Activated CD4-positive, alpha-beta T cell treated with anti-CD3 and anti-CD28 coated beads, Interleukin-2, amount 50 U/mL, for 16 hours (primary cell): ENCODE results near the gene OLR1.
"Not testable (repeated sequence)": the region's sequence is repeated elsewhere in the genome, so short reads cannot be mapped to it uniquely, and the experiment has no call there.

Experiments
- DNase-seq: peaks from one replicate; pipeline ENCODE4 v3.0.0-alpha.2; 2020

OLR1 gene

DNA sequence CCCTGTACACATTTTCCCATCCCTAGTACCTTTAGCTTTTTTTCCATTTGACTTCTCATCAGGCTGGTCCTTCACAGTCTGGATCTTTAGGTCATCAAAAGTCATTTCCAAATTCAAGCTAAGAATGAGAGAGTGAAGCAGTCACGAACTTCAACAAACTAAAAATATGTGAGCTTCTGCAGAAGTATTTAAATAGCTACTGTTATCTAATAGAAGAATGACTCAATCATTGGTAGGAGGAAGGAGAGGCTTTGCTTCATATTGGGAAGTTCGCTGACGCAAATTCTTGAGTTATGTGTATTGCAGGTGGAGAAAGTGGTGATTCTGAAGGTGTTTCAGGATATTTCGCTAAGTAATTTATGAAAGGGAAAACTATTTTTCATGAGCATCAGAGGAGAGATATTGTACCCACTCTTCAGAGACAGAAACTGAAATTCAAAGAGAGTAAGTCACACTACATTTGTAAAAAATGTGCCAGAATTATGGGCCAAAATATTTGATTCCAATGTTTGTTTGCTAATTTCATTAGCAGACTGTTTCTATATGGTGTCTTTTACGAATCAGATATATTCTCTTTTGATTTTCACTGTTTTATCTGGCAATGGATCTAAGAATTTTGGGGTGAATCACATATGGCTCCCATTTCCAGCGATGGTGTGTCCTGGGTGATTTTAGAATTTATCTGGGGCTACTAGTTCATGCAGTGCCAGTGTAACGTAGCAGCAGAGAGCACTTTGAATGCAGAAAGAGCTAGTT is at the start of gene OLR1:
Gene OLR1 (minus strand): TSS at position 160 of the 756 bp plus-strand sequence. CDS start 55 bp downstream, at position 105.
- no peak for DNase-seq

DNA sequence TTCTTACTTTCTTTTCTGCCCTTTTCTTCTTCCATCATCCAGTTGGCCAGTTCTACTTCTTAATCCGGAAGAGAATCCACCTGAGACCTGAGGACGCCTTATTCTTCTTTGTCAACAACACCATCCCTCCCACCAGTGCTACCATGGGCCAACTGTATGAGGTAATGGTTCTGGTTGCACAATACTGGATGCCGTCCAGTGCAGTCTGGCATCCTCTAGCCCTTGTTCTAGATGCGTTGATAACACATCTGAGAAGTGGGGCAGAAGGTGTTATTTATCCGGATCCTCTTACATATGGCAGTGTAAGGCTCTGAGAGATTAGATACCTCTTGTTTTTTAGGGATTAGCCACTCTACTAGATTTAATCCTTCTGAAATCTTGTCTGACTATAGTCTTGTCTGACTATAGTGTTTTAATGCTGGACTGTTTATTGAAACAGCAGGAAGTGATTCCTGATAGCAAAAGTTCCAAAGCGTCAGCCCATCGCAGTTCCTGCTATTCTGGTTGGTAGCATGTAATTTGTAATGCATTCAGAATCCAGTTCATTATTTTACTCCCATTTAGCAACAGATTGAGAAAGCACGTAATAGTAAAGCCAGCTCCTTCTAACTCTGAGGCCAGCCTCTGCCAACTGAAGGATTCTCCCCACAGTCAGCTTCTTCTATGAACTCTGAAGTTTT is 48.6 kb upstream of the OLR1 start:
- DNase-seq, result no peak

DNA sequence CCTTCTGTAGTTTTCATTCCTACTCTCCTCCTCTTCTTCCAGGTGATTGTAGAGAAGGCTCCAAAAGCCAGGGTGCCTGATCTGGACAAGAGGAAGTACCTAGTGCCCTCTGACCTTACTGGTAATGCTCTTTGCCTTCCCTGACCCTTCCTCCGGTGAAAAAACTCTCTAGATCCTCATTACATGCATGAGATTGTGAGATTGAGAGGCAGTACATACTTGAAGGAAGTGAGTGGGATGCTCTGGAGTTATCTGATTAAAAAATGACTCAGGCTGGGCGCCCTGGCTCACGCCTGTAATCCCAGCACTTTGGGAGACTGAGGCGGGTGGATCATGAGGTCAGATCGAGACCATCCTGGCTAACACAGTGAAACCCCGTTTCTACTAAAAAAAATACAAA is 46.1 kb upstream of the OLR1 start:
- DNase-seq, result no peak

GRCh38 chr12:10215946-10216345 is 44.0 kb upstream of the OLR1 start:
- peak; percentile 3 for DNase-seq

DNA sequence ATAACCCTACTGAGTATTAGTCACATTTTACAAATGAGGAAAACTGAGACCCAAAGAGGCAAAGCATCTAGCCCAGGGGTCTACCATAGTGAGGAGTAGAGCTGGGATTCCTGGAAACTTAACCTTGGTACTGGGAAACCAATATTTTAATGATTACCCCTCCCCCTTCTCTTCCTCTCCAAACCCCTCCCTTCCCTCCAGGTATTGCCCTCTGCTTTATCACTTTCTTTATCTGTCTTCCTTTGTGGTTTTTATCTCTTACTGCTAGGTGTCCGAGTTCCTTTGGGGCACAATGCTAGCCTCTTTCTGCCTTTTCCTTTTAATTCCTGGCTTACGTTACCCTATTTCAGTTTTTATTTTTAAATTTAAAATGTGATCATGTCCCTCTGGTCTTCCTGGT is 43.5 kb upstream of the OLR1 start:
- DNase-seq, result no peak

- no peak for DNase-seq
Measured at GRCh38 chr12:10214895-10215267, 42.9 kb upstream of the OLR1 start.

DNA sequence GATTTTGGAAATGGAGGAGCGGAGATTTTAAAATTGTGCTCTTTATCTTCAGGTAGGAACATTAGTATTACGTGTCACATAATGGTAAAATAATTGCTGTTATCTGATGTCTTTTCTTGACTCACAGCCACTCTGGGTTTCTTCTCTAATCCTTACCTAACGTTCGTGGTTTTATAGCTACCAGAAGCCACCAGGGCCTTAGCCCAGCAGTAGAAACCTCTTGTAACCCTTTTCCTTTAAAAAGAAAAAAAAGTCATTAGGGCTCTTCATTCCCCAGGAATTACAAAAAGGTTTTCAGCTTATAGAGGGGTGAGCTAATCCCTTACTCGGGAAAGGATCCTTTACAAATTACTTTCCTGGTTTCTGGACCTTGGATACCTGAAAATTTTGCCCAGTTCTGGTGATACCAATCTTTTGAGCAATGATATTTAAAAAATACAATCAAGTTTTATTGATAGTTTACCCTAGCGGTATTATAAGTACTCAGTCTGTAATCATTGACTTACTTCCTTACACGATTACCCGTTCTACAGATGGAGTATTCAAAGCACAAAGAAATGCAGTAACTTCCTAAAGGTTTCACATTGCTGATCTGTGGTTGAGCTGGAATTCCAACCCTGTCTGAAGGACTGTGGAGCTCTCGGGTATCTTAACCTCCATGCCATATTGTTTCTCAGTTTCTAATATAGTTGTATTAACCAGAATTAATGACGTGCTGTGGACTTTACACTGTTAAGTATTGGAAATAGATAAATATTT is 42.4 kb upstream of the OLR1 start:
- DNase-seq, result no peak

DNA sequence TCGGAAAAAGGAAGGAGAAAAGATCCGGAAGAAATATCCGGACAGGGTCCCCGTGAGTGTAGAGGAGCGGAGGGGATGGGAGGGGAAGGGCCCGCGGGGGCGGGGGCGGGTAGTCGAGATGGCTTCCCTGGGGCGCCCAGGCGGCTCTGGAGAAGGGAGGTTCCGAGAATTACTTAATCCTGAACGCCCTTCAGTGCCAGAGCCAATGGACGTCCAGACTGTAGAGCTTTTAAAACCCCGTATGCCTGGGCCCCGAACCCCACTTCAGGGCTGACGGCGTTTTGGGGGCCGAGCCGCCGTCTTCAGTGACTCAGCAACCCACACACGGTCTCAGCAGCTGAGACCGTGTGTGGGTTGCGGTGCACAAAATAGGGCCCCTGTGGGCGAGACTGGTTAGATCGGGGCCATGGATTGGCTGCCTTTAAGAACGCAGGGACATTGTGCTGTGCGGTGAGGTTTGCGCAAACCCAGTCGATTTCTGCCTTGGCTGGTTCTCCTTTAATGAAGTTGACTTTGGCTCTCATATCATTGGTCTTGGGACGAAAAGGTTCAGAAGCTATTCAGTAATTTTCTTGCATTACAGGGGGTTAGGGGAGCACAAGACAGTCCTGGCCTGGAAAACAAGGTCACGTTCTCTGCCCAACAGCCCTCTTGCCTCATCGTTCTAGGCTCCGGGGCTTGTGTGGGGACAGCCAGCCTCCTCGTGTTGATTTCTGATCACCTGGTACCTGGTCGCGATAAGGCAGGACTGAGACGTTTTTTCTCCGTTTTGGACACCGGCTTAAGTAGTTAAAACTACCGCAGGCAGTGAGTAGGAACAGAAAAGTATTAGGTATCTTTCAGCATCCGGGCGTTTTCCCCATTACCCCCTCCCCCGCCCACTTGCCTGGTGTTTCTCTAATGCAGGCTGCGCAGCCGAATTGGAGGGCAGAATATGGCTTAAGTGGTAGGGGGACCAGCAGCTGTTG is 41.5 kb upstream of the OLR1 start:
- DNase-seq, result peak; percentile 61

GRCh38 chr12:10212739-10213131 is 40.8 kb upstream of the OLR1 start, which contains the start of gene GABARAPL1:
Gene GABARAPL1 (plus strand): TSS chr12:10212877. CDS start chr12:10213130, 253 bp downstream.
- DNase-seq, result peak; percentile 64

- DNase-seq, result peak; percentile 84
Measured at GRCh38 chr12:10211940-10212738, 40.2 kb upstream of the OLR1 start.

GRCh38 chr12:10211101-10211939 is 39.4 kb upstream of the OLR1 start:
- no peak for DNase-seq

- DNase-seq, result no peak
Measured at GRCh38 chr12:10210225-10210624, 38.3 kb upstream of the OLR1 start.

- DNase-seq, result no peak
Measured at GRCh38 chr12:10207136-10207535, 35.2 kb upstream of the OLR1 start.

DNA sequence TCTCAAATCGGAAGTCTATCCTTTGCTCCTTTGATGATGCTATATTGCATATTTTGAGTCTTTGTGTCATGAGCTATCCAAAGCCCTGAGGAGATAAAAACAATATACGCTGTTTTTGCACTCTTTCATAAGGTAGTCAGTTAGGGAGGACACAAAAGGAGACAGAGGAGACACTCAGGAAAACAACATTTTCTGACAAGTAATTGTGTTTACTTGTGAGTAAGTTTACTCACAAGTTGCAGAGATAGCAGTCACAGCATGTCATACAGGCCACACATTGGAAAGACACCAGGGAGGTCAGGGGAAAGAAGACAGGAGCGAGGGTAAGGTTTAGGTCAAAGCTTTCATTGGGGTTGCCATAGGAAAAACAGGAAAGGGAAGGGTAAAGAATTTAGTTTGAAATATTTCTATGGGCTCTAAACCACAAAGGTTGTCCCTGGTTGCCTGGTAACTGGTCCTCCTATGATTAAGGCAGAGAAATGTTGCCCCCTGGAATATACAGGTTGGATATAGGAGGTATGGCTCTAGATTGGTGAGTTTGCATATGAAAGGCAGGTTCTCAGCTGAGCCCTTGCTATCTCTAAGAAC is 33.4 kb upstream of the OLR1 start:
- no peak for DNase-seq

DNA sequence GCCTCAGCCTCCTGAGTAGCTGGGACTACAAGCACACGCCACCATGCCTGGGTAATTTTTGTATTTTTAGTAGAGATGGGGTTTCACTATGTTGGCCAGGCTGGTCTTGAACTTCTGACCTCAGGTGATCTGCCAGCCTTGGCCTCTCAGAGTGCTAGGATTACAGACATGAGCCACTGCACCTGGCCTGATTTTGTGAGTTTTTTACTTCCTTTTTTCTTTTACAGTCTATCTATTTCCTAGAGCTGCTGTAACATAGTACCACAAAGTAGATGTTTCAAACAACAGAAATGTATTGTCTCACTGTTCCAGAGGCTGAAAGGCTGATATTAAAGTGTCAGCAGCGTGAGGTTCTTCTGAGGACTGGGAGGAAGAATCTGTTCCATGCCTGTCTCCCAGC is 32.6 kb upstream of the OLR1 start:
- DNase-seq, result not testable (repeated sequence)

- no peak for DNase-seq
Measured at GRCh38 chr12:10197879-10198278, 25.9 kb upstream of the OLR1 start.

- no peak for DNase-seq
Measured at GRCh38 chr12:10196210-10196609, 24.3 kb upstream of the OLR1 start.

DNA sequence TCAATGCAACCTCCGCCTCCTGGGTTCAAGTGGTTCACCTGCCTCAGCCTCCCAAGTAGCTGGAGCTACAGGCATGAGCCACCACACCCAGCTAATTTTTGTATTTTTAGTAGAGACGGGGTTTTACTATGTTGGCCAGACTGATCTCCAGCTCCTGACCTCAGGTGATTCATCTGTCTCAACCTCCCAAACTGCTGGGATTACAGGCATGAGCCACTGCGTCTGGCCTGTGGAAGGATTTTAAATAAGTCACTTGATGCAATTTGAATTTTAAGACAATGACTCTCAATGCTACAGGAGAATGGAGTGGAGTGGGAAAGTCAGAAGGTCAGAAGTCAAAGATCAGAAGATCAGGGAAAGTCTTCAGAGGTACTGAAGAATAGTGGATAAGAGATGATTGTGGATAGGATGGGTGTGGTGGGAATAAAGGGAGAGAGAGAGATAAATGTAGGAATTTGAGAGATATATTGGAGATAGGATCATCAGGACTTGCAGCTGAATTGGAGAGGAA is 22.3 kb upstream of the OLR1 start:
- no peak for DNase-seq

- no peak for DNase-seq
Measured at GRCh38 chr12:10191865-10192264, 19.9 kb upstream of the OLR1 start.
